ENCODE data around the gene GABRA4.

GABRA4 gene

DNA sequence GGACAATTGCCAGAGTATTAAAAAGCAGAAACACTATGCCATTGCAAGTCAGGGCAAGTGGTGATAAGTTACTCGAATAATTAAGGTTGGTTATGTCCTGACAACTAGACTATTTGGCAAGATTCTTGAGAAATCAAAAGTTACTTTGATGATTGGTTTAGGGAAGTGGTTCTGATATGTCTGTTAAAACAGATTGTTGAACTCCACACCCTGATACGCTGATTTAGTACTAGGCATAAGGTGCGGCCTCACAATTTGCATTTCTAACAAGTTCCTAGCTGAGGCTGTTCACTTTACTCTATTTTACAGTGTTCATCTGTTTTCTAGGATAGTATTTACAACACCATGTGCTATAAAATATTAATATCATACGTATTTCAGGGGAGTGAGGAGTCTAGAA is 12.5 kb downstream of the GABRA4 start:
- TF ChIP-seq RARB (CRISPR knock-in tag; IDR thresholded peaks at IDR 0.05) (no peak), SNAI2 (CRISPR knock-in tag; IDR thresholded peaks at IDR 0.05) (no peak), PPARA (CRISPR knock-in tag; IDR thresholded peaks at IDR 0.05; ENCODE audit: borderline replicate concordance) (no peak), CSDC2 (CRISPR knock-in tag; IDR thresholded peaks at IDR 0.05) (no peak), TCF4 (CRISPR knock-in tag; IDR thresholded peaks at IDR 0.05; ENCODE audit: borderline replicate concordance) (no peak), ARNTL (CRISPR knock-in tag; IDR thresholded peaks at IDR 0.05; ENCODE audit: borderline replicate concordance, low read depth) (no peak), ZNF8 (CRISPR knock-in tag; IDR thresholded peaks at IDR 0.05) (no peak), CSRNP3 (CRISPR knock-in tag; IDR thresholded peaks at IDR 0.05) (no peak)
- TF ChIP-seq, protein P1, sequence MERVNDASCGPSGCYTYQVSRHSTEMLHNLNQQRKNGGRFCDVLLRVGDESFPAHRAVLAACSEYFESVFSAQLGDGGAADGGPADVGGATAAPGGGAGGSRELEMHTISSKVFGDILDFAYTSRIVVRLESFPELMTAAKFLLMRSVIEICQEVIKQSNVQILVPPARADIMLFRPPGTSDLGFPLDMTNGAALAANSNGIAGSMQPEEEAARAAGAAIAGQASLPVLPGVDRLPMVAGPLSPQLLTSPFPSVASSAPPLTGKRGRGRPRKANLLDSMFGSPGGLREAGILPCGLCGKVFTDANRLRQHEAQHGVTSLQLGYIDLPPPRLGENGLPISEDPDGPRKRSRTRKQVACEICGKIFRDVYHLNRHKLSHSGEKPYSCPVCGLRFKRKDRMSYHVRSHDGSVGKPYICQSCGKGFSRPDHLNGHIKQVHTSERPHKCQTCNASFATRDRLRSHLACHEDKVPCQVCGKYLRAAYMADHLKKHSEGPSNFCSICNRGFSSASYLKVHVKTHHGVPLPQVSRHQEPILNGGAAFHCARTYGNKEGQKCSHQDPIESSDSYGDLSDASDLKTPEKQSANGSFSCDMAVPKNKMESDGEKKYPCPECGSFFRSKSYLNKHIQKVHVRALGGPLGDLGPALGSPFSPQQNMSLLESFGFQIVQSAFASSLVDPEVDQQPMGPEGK (CRISPR knock-in tag; IDR thresholded peaks at IDR 0.05; ENCODE audit: borderline replicate concordance) = no peak
- no peak for ATAC-seq

DNA sequence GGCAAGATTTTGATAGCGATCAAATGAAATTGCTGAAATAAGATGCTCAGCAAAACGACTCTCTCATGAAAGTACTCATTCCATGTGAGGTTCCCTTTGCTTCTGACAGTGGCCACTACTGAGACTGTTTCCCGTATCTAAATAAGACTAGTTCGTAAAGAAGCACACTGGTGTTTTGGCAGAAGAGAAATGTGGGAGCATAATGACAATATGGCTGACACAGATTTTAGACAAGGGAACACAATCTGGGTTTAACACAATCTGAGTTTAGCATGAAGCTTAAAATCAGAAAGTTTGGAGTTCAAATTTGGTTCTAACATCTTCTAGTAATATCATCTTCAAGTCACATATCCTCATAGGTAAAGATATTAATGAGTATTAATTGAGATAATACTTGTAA is 13.7 kb downstream of the GABRA4 start:
- TF ChIP-seq GLIS3 (CRISPR knock-in tag; IDR thresholded peaks at IDR 0.05) (no peak), PPARA (CRISPR knock-in tag; IDR thresholded peaks at IDR 0.05; ENCODE audit: borderline replicate concordance) (no peak), OSR1 (CRISPR knock-in tag; IDR thresholded peaks at IDR 0.05) (no peak)
- TF ChIP-seq, protein P1 (CRISPR knock-in tag; IDR thresholded peaks at IDR 0.05; ENCODE audit: borderline replicate concordance) = no peak
- ATAC-seq = no peak

DNA sequence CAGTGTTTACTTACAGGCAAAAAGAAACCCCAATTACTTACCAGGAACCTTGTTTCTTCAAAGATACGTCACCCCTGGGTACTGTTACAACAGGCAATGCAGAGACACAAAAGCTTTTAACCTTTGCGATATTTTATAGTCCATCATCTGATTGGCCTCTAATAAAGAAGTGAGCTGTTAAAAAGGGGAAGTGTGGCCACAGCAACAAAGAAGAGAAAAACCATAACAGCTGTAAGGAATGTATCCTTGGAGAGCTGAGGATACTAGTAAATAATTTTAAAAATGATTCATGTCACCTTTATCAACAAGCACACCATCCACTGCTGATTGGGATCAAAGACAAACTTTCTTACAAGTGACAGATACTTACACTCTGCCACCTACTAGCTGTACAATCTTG is 14.1 kb downstream of the GABRA4 start:
- ATAC-seq = no peak
- TF ChIP-seq ESRRG (CRISPR knock-in tag; IDR thresholded peaks at IDR 0.05) = no peak
- TF ChIP-seq ZNF8 (CRISPR knock-in tag; IDR thresholded peaks at IDR 0.05) = no peak
- TF ChIP-seq, protein P1 (CRISPR knock-in tag; IDR thresholded peaks at IDR 0.05; ENCODE audit: borderline replicate concordance) = no peak
- TF ChIP-seq ISL1 (CRISPR knock-in tag; IDR thresholded peaks at IDR 0.05) = no peak
- no peak for TF ChIP-seq ZFP3 (CRISPR knock-in tag; IDR thresholded peaks at IDR 0.05)
- TF ChIP-seq CSDC2 (CRISPR knock-in tag; IDR thresholded peaks at IDR 0.05) = no peak
- no peak for TF ChIP-seq BACH2 (CRISPR knock-in tag; IDR thresholded peaks at IDR 0.05; ENCODE audit: borderline replicate concordance)
- TF ChIP-seq TOX (CRISPR knock-in tag; IDR thresholded peaks at IDR 0.05; ENCODE audit: borderline replicate concordance) = no peak
- TF ChIP-seq TCF4 (CRISPR knock-in tag; IDR thresholded peaks at IDR 0.05; ENCODE audit: borderline replicate concordance) = no peak
- no peak for TF ChIP-seq ZC3H10 (CRISPR knock-in tag; IDR thresholded peaks at IDR 0.05)
- TF ChIP-seq POU6F1 (CRISPR knock-in tag; IDR thresholded peaks at IDR 0.05; ENCODE audit: borderline replicate concordance, low read depth) = no peak
- no peak for TF ChIP-seq TSHZ2 (CRISPR knock-in tag; IDR thresholded peaks at IDR 0.05)
- no peak for TF ChIP-seq CSRNP3 (CRISPR knock-in tag; IDR thresholded peaks at IDR 0.05)
- TF ChIP-seq PPARA (CRISPR knock-in tag; IDR thresholded peaks at IDR 0.05; ENCODE audit: borderline replicate concordance) = no peak
- no peak for TF ChIP-seq GLIS3 (CRISPR knock-in tag; IDR thresholded peaks at IDR 0.05)
- TF ChIP-seq, protein P2, sequence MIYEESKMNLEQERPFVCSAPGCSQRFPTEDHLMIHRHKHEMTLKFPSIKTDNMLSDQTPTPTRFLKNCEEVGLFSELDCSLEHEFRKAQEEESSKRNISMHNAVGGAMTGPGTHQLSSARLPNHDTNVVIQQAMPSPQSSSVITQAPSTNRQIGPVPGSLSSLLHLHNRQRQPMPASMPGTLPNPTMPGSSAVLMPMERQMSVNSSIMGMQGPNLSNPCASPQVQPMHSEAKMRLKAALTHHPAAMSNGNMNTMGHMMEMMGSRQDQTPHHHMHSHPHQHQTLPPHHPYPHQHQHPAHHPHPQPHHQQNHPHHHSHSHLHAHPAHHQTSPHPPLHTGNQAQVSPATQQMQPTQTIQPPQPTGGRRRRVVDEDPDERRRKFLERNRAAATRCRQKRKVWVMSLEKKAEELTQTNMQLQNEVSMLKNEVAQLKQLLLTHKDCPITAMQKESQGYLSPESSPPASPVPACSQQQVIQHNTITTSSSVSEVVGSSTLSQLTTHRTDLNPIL (CRISPR knock-in tag; IDR thresholded peaks at IDR 0.05; ENCODE audit: low read depth) = no peak
- TF ChIP-seq ZFP30 (CRISPR knock-in tag; IDR thresholded peaks at IDR 0.05) = no peak
- TF ChIP-seq SNAI2 (CRISPR knock-in tag; IDR thresholded peaks at IDR 0.05) = no peak

All from SK-N-SH treated with all-trans-retinoic acid at 6 μM for 48 hours (cell line).